Measurements from ENCODE around the gene ARHGAP21.
A peak's percentile ranks its signal among the peaks of the same experiment; 100 is the strongest.
"Not testable (repeated sequence)": the region's sequence is repeated elsewhere in the genome, so short reads cannot be mapped to it uniquely, and the experiment has no call there.

Gene ARHGAP21

DNA sequence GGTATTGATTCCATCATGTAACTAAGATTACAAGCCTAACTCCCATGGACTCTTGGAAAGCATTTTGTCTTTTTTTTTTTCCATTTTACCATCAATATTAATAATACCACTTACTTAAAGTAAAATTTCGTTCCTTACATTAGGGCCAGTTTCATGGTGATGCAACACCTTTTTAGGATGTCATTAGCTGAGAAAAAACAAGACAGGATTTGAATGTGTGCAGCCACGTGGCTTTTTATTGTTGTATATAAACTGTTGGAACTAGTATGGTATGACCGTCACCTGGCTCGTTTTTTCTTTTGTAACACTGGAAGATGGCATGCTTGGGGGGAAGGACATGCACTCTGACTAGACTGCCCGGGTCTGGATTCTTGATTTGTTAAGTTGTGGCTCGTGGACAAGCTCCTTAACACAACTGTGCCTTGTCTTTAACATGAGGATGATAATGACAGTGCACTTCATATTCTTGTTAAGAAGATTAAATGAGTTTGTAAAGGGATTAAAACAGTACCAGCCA is 42.1 kb downstream of the ARHGAP21 start:
- no peak for DNase-seq

DNA sequence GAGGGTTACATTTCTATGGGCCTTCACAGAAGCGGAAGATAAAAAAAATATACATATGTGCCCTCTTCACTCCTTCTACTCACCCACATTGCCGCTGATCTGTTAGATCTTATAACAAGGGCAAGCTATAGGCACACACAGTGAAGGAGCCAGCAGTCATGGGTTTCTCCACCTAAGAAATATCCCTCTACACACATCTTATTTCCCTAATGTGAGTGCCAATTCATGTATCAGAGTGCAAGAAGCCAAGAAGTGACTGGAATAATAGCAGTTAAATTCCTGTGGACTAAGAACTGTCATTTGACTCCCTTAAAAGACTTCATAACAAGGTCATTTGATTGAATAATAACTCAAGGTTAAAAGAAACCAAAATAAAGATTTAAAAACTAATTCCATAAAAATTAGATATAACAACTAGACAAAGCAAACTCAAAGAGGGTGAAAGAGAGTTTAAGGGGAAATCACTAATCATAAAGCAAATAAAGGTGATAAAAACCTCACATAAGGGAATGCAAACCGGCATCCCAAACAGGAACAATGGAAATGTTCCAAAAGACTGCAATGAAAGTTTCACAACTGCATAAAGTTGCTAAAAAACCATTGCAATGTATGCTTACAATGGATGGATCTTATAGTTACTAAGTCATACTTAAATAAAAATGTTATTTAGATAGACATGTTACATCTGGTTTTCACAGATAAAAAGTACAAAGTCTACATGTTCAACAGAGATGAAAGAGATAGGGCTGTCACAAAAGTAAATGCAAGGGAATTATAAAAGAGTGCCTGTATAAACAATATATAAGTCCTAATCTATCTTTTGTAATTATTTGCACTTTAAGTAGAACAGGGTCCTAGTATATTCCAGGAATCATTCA is 42.8 kb downstream of the ARHGAP21 start:
- DNase-seq, result no peak

DNA sequence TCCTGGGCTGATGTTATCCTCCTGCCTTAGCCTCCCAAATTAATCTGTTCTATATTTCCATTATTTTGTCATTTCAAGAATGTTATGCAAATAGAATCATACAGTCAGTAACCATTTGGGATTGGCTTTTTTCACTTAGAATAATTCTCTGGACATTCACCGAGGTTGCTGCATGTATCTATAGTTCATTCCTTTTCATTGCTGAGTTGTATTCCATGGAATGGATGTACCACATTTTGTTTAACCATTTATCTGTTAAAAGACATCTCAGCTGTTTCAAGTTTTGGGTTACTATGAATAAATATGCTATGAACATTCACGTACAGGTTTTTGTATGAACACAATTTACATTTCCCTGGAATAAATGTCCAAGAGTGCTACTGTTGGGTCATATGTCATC is 44.9 kb downstream of the ARHGAP21 start:
- no peak for DNase-seq

DNA sequence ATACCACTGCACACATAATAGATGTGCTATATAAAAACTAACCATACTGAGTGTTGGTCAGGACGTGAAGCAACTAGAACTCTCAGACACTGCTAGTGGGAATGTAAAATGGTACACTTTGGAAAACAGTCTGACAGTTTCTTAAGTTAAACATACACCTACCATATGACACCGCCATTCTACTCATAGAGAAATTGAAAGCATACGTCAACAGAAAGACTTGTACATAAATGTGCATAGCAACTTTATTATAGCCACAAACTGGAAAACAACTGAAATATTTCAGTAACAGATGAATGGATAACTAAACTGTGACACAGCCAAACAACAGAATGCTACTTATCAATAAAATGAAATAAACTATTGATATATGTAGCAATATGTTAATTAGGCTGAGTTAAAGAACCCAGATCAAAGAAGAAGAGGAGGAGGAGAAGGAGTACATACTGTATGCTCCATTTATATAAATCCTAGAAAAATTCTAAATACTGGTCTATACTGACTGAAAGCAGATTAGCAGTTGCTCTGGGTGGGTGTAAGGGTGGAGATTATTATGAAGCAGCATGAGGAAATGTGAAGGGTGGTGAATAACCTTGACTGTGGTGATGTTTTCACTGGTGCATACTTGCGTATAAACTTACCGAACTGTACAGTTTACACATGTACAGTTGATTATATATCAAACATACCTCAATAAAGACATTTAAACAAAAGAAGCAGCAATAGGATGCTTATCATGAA is 48.6 kb downstream of the ARHGAP21 start:
- DNase-seq, result no peak

DNA sequence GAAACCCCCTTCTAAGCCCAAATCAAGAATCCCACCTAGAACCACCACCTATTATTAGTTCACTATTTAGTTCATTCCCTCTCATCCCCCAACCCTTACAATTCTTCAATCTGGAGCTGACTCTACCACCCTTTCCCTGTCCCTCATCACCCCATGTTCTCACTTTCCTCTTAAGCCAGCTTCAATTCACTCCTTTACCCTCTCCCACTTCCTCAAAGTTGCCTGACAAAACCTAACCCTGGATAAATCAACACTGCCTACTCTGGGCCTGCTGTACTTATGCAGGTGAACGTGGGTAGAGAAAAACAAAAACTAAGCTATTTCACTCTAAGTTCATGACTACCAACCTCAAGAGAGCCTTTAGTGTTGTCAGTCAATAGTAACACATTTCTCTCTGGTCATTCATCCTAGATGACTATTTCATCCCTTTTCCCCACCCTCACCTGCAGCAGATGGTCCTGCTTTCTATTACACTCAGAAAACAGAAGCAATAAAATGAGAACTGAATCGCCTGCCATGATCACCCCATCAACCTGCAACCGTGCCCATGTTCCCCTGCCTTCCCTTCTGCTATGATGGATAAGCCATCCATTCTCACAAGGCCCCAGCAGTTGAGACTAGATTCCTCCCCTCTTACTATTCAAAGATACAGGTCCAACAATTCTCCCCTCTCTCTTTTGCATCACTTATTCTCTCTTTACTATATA is 52.6 kb downstream of the ARHGAP21 start:
- no peak for DNase-seq

DNA sequence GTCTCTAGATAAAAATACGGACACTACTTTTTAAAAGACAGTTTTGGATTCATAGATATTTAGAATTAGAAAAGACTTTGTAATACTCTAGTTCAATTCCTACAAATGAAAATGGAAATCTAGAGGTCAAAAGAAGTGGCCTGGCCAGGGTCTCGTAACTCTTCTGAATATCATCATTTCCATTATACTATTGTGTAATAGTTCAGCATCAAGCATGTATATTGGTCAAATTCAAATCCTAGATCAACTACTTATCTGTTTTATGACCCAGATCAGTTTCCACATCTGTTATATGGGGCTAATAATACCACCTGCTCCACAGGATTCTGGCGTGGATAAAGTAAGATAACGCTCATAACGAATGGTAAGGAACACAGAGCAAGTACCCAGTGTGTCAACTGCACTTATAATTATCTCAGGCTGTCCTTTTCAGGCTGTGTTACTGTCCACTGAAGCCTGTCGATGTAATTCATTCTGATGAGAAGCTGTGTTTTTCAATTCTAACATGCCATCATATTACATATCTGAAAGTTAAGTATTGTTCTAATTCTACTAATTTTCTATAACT is 54.3 kb downstream of the ARHGAP21 start:
- no peak for DNase-seq

DNA sequence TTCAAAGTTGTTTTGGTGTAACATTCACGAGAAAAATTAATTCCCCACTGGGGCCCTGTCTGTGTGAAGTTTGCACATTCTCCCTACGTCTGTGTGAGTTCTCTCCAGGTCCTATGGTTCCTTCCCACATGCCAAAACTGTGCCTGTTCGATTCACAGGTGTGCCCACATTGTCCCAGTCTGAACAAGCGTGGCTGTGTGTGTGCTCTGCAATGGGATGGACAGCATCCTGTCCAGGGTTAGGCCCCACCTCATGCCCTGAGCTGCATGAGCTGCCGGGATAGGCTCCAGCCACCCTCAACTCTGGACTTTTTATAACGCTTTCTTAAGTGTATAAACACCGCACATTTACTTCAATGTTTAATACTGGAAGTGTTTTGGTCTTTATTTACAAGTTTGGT is 55.4 kb downstream of the ARHGAP21 start:
- DNase-seq, result no peak

DNA sequence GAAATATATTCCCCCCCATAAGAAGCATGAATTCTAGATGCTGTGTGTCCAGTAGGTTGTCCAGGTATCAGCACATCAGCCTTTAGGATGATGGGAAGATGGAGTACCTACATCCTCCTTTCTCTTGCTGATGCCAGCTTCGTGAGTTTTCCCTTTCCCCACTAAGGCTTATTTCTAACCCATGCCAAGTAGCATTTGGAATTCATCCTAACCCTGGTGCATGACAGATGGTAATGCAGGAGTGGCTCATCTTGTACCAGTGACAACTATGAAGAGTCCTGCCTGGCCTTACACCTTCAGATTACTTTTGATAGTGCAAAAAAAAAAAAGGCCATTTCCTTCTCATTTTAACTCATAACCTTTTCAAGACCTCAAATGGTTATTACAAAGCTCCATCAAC is 58.7 kb downstream of the ARHGAP21 start:
- no peak for DNase-seq

DNA sequence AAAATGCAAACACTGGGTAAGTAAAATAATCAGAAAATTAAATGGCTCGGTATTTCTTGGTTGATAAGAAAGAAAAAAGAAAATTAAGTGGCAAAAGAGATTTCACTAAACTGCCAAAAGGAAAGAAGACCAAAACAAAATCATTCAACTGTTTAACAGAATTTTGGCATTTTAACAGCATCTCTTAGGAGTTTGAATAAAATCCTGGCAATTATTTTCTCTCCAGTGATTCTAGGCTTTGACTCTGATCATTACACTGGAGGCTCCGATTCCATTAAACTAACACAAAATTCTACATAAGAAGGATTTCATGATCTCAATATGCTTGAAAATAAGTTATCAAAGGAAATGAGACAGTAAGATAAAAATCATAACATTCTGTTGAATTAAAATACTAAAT is 62.3 kb downstream of the ARHGAP21 start:
- DNase-seq, result no peak

DNA sequence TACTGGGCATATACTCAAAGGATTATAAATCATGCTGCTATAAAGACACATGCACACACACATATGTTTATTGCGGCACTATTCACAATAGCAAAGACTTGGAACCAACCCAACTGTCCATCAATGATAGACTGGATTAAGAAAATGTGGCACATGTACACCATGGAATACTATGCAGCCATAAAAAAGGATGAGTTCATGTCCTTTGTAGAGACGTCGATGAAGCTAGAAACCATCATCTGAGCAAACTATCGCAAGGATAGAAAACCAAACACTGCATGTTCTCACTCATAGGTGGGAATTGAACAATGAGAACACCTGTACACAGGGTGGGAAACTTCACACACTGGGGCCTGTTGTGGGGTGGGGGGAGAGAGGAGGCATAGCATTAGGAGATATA is 65.4 kb downstream of the ARHGAP21 start:
- not testable (repeated sequence) for DNase-seq

DNA sequence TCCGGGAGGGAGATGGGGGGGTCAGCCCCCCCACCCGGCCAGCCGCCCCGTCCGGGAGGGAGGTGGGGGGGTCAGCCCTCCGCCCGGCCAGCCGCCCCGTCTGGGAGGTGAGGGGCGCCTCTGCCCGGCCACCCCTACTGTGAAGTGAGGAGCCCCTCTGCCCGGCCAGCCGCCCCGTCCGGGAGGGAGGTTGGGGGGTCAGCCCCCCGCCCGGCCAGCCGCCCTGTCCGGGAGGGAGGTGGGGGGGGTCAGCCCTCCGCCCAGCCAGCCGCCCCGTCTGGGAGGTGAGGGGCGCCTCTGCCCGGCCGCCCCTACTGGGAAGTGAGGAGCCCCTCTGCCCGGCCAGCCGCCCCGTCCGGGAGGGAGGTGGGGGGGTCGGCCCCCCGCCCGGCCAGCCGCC is 67.4 kb downstream of the ARHGAP21 start:
- DNase-seq, result not testable (repeated sequence)

DNA sequence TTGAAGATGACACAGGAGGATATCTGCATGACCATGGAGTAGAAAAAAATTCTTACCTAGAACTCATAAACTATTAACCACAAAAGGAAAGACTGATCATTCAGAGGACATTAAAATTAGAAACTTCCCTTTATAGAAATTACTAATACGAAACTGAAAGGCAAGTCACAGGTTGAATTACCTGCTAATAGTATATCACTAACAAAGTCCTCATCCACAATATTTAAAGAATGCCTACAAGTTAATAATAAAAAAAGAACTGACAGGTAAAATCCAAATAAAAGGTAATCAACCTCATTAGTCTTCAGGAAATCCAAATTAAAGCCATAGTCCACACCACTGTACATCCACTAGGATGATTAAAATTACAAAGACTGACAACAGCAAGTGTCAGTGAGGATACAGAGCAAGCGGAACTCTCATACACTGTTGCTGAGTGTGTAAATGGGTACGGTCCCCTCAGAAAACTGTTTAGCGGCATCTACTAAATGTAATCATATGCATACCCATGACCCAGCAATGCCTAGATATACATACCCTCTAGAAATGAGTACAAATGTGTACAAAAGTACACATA is 71.2 kb downstream of the ARHGAP21 start:
- DNase-seq, result no peak

DNA sequence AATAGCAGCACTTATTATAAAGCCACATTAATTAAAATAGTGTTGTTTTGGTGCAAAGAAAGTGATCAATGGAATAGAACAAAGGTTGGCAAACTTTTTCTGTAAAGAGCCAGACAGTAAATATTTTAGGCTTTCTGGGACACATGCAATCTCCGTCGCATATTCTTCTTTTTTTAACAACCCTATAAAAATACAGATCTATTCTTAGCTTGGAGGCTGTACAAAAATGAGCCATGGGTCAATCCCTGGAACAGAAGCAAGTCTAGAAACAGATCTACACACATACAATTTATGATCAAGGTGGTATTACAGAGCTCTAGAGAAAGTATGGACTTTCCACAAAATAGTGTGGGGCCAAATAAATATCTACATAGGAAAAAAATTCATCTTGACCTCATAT is 71.8 kb downstream of the ARHGAP21 start:
- DNase-seq, result no peak

DNA sequence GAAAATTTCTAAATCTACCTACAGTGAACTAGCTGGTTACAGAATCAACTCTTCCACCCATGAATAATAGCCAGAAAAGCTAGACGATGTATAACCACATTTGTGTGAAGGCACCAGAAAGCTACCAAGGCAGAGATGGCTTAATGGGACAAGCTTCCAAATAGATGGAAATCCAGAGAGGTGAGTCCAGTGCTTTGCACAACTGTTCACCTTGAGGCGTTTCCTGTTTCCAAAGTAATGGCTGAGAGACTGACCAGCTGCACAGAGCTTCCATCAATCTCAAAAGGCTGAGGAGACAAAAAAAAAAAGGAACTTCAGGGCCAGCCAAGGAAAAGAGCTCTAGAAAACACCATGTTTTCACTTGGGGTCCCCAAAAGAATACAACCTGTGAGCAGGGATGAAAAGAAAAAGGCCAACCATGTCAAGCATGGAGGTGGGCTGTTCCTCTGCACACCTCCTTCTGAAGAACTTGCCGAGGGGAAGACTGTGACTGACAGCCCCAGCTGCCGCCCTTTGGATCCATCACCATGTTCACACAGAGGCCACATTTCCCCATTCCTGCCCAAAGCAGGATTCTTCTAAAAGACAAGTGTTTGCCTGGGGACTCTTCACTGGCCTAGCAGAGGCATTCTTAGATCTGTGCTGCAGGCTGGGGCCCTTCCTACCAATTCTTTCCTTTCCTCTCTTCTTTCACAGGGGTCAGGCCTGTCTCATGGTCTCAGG is 72.9 kb downstream of the ARHGAP21 start:
- no peak for DNase-seq

DNA sequence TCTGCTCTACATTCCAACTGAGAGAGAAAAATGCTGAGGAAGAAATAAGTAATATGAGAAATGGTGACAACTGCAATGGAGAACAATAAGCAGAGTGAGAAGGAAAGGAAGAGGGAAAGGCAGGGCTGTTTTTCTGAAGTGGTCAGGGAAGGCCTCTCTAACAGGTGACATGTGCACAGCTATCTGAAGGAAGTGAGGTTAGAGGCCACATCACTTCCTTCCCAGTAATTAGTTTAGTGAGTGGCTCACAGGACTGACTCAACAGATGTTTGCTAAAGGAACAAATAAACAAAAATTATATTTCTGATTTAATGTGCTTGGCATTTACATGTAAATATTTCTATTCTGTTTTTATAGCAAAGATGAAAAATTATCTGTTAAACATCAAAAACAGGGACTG is 77.9 kb downstream of the ARHGAP21 start:
- DNase-seq, result no peak

DNA sequence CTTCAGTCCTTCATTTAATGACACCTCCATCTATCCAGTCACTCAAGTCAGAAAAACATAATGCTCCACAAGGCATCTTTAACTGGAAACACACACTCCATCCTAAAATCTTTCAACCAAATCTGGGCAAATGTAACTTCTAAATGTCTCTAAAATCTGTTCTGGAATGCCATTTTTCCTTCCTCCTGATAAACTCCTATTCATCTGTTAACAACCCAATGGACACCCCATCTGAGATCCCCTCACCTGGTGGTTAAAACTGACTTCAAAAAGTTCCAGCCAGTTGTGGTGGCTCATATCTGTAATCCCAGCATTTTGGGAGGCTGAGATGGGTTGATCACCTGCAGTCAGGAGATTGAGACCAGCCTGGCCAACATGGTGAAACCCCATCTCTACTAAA is 78.7 kb downstream of the ARHGAP21 start:
- DNase-seq, result no peak

DNA sequence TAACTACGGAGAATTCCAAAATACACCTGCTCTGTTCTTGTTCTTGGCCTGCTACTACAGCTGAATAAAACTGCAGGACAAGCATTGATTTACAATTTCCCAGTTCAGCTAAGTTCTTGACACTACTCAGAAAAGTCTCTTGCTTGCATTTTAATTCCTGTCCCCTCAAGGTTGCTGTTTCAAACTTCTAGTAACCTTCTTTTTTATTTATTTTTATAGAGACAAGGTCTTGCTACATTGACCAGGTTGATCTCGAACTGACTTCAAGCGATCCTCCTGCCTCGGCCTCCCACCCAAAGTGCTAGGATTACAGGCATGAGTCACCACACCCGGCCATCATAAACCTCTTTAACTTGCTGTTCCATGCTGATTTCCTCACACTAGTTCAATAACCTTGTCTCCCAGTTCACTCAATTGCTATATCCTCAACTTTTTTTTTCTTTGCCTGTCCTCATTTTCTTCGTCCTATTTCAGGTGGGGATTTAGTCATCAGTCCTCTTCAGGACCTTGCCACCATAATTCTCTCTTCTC is 79.9 kb downstream of the ARHGAP21 start:
- no peak for DNase-seq

DNA sequence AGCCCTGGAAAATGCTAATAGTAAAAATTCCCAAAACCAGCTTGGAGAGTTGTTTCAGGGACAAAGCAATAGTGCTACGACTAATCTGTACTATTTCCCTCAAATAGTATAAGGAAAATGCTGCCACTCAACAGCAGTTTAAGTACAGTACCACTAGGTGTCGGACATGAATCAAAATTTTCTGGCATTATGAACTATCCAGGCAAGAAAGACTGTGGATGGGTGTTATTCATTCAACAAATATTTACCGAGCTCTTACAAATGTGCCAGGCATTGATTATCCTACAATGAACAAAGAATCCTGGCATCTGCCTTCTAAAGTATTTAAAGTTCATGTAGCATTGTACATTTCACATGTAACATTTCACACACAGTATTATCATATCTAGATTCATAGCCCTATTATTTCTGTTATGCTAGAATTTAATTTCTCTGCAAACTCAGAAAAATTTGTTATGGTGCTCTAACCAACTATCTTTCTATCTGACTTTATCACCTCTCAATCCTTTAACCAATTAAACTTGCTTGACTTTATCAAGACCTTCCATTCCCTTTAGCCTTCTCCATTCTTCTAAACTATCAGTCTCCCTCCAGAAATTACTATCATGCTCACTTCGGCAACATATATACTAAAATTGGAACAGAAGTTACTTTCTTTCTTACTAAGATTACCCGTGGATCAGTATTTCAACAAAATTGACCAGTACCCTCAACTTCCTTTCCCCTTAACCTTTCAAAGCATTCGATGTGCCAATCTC is 80.6 kb downstream of the ARHGAP21 start:
- peak; percentile 89 to 90 for DNase-seq

DNA sequence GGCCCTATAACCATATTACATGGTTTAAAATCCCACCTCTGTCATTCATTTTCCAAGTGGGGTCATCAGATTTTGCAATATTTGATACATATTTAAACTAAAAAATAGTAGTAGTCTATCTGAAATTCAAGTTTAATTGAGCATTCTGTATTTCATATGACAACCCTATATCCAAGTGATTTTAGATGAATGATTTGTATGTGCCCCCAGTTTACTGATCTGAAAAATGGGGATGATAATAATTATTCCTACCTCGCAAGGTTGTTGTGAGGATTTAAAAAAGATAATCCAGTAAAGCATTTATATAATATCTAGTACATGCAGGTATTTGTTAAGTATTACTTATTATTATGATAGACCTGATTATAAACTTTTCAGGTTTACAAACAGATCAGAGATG is 84.6 kb downstream of the ARHGAP21 start:
- no peak for DNase-seq

DNA sequence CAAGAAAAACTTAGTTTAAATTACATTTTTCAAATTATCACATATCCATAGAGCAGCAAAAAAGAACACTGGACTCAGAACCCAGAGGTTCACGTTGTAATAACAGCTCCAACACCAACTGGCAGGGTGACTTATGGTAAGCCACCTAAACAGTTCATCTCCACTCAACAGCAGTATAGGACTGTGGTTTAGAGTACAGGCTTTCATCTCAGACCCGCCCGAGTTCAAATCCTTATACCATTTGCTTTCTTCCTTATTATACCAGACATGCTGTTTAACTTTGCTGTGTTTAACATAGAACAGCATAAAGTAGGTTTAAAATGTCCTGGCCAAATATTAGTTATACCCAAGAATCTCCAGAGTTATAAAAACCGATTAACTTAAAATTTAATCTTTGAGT is 97.9 kb downstream of the ARHGAP21 start:
- no peak for DNase-seq

DNA sequence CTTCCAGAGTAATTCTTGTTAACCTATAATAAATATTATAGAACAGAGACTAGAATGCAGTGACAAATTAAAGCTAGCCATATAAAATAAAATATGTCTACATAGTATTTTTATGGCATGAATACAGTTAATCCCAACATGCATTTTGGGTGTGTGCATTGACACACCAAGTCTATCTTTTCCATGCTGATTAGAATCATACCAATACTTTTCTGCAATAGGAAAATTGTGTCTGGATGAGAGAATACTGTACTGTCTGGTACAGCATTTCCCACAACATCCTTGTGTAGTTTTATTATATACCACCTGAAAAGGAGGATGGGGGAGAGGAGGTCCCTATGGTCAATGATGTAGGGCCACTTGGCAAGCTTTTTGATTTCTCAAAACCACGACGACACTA is 100.3 kb downstream of the ARHGAP21 start:
- DNase-seq, result no peak

Data from Kasumi-1 (cell line).